CD4-positive, alpha-beta T cell (primary cell): Measurements from ENCODE around the gene CHKB. TPM values are rescaled to one million over a fixed set of nuclear protein-coding genes. Genes with fewer than 3 reads are reported as not detected.

Source experiments
- ATAC-seq: fragments of 200-7000 bp; cut with Tn5 transposase; one replicate; pipeline ENCODE4 v1.10.0; 2022; ENCODE audit warnings: mild to moderate bottlenecking; ENCODE audit not compliant: poor library complexity
- CTCF ChIA-PET: fragments of 350-600 bp; sonication (Branson Sonifier 250); formaldehyde crosslinking; loops from one replicate; lab custom pipeline; 2021; ENCODE audit warnings: antibody characterized with exemption, inconsistent platforms; lab: Charles Lee
- POLR2A ChIA-PET: fragments of 350-600 bp; sonication (Branson Sonifier 250); formaldehyde crosslinking; loops from one replicate; lab custom pipeline; 2021; ENCODE audit warnings: antibody characterized with exemption, inconsistent platforms; lab: Charles Lee
- DNase-seq, 14 experiments: peaks; one replicate each; pipeline ENCODE4 v3.0.0-alpha.2; 2013 to 2020; ENCODE audit warnings: mixed read lengths in 2 of 14
- H3K27ac ChIP-seq, 2 donors: one replicate each; pipeline versions ENCODE4 v1.5.1 to v1.7.0; 2013; ENCODE audit warnings: low read length in 2 of 2, low read depth in 1 of 2, mild to moderate bottlenecking in 1 of 2
- H3K27me3 ChIP-seq, 2 experiments: 1 replicate in 1 of 2; 2 replicates in 1 of 2; pipeline versions ENCODE4 v1.6.1 to v1.7.0; 2013; ENCODE audit warnings: low read length in 2 of 2, control low read depth in 1 of 2, mild to moderate bottlenecking in 1 of 2, moderate library complexity in 1 of 2; ENCODE audit not compliant: insufficient read depth in 2 of 2, control insufficient read depth in 1 of 2
- H3K36me3 ChIP-seq: one replicate; pipeline ENCODE4 v1.6.1; 2013; ENCODE audit warnings: low read length, control low read depth; ENCODE audit not compliant: insufficient read depth
- H3K4me1 ChIP-seq: one replicate; pipeline ENCODE4 v1.6.1; 2013; ENCODE audit warnings: low read length, control low read depth; ENCODE audit not compliant: insufficient read depth
- H3K4me3 ChIP-seq: one replicate; pipeline ENCODE4 v1.5.1; 2013; ENCODE audit warnings: mild to moderate bottlenecking, low read length, moderate library complexity
- H3K9me3 ChIP-seq, 2 experiments: 1 replicate in 1 of 2; 2 replicates in 1 of 2; pipeline versions ENCODE4 v1.6.1 to v1.7.0; 2013; ENCODE audit warnings: low read length in 2 of 2, mild to moderate bottlenecking in 2 of 2, control low read depth in 1 of 2, moderate library complexity in 1 of 2; ENCODE audit not compliant: control insufficient read depth in 1 of 2, insufficient read depth in 1 of 2
- H3K27ac Mint-ChIP-seq: one replicate; pipeline ENCODE4 v1.8.0; 2020; ENCODE audit warnings: mixed read lengths
- H3K27me3 Mint-ChIP-seq: one replicate; pipeline ENCODE4 v1.8.0; 2021; ENCODE audit warnings: mixed read lengths
- H3K36me3 Mint-ChIP-seq: one replicate; pipeline ENCODE4 v1.8.0; 2021; ENCODE audit warnings: low read depth, mixed read lengths
- H3K4me1 Mint-ChIP-seq: one replicate; pipeline ENCODE4 v1.8.0; 2021; ENCODE audit warnings: low read depth, mixed read lengths
- H3K4me3 Mint-ChIP-seq: one replicate; pipeline ENCODE4 v1.8.0; 2020; ENCODE audit warnings: mild to moderate bottlenecking, mixed read lengths
- H3K9me3 Mint-ChIP-seq: one replicate; pipeline ENCODE4 v1.8.0; 2020; ENCODE audit warnings: mixed read lengths
- CTCF ChIP-seq: fragments of 200-600 bp; IDR thresholded peaks from one replicate; pipeline ENCODE4 v1.8.0; 2022; ENCODE audit warnings: antibody characterized with exemption, mild to moderate bottlenecking
- intact Hi-C, 2 experiments: fragments of 100-400 bp; cut with DNase I in 1 of 2; cut with micrococcal nuclease in 1 of 2; formaldehyde crosslinking; loops; one replicate each; pipeline versions ENCODE4 v1.15.1 to v1.9.0; 2023 to 2025; cut with DNase I, micrococcal nuclease
- total RNA-seq, 174 experiments: library from RNA in 2 of 174; stranded (reverse) in 2 of 174; gene quantifications; one replicate each; pipeline ENCODE4 v1.2.3 and lab custom pipeline; 2021 to 2026

CHKB gene
- total RNA-seq, 2 experiments from 2014 or later: 152 to 156 TPM

GRCh38 chr22:50560034-50560433 is 22.6 kb downstream of the CHKB start:
- no peak for TF ChIP-seq CTCF
- Histone ChIP-seq H3K9me3 (no peaks in the 10 kb centered on the region), H3K27ac (no peak overlapping the region), H3K27me3 (no peaks in the 10 kb centered on the region), H3K4me3 (no peak overlapping the region), H3K4me1 (peaks cover 10% of the 10 kb centered on the region), H3K36me3 (no peaks in the 10 kb centered on the region)
- ATAC-seq (no peak), DNase-seq (no peak)
- ChIA-PET POLR2A (interaction anchor here (0.7 to 0.8 kb wide), 2 partner anchors 9 to 34 kb away, joined by 3 read pairs; partner anchors contain the start of gene SCO2), CTCF (interaction anchor here (1.3 to 1.5 kb wide), 3 partner anchors 12 to 34 kb away, joined by 3 read pairs; partner anchors contain the start of gene KLHDC7B)
- Mint-ChIP-seq H3K4me3 (no peak overlapping the region), H3K27ac (no peak overlapping the region), H3K9me3 (no peaks in the 10 kb centered on the region), H3K36me3 (no peaks in the 10 kb centered on the region), H3K4me1 (peaks cover 16% of the 10 kb centered on the region), H3K27me3 (no peaks in the 10 kb centered on the region)
- intact Hi-C loops: loop anchor here (2.0 to 5.0 kb wide), 2 partner anchors 33 kb away; partner anchors contain the start of gene SCO2 (in 1 of the 2)

- H3K36me3 Mint-ChIP-seq: no peaks in the 10 kb centered on the region
- TF ChIP-seq CTCF: no peak
- Histone ChIP-seq H3K36me3 (no peaks in the 10 kb centered on the region), H3K27ac (no peak overlapping the region), H3K4me1 (no peaks in the 10 kb centered on the region), H3K27me3 (no peaks in the 10 kb centered on the region), H3K4me3 (no peak overlapping the region), H3K9me3 (no peaks in the 10 kb centered on the region)
- DNase-seq (no peak), ATAC-seq (no peak)
- H3K4me3 Mint-ChIP-seq: no peak overlapping the region
- H3K4me1 Mint-ChIP-seq: peaks cover 3% of the 10 kb centered on the region
- H3K9me3 Mint-ChIP-seq: no peaks in the 10 kb centered on the region
- intact Hi-C loops: no loop called here
- no peak overlapping the region for H3K27ac Mint-ChIP-seq
- ChIA-PET POLR2A (interaction anchor here (0.7 to 3.9 kb wide), 2 partner anchors 9 to 17 kb away, joined by 3 to 13 read pairs; no protein-coding TSS in a partner anchor), CTCF (interaction anchor here (1.0 kb wide), 1 partner anchor 31 kb away, joined by 6 read pairs; the partner anchor contains the start of gene SCO2)
- no peaks in the 10 kb centered on the region for H3K27me3 Mint-ChIP-seq
Measured at GRCh38 chr22:50556703-50557102, 25.9 kb downstream of the CHKB start.

GRCh38 chr22:50553310-50553709 is 29.3 kb downstream of the CHKB start:
- H3K4me3 Mint-ChIP-seq: no peak overlapping the region
- ATAC-seq (no peak), DNase-seq (no peak)
- no peaks in the 10 kb centered on the region for H3K36me3 Mint-ChIP-seq
- Histone ChIP-seq H3K27me3 (no peaks in the 10 kb centered on the region), H3K36me3 (no peaks in the 10 kb centered on the region), H3K9me3 (no peaks in the 10 kb centered on the region), H3K4me1 (peaks cover 23% of the 10 kb centered on the region), H3K27ac (no peak overlapping the region), H3K4me3 (no peak overlapping the region)
- intact Hi-C loops: no loop called here
- peaks cover 18% of the 10 kb centered on the region for H3K4me1 Mint-ChIP-seq
- H3K9me3 Mint-ChIP-seq: no peaks in the 10 kb centered on the region
- ChIA-PET POLR2A (interaction anchor here (1.4 kb wide), 1 partner anchor 28 kb away, joined by 4 read pairs; the partner anchor contains the start of gene SCO2), CTCF (interaction anchor here (0.6 kb wide), 1 partner anchor 109 kb away, joined by 3 read pairs; no protein-coding TSS in a partner anchor)
- H3K27me3 Mint-ChIP-seq: no peaks in the 10 kb centered on the region
- no peak for TF ChIP-seq CTCF
- no peak overlapping the region for H3K27ac Mint-ChIP-seq
